HG02571 (cell line): ENCODE data around the gene PIK3IP1.
"Not testable (repeated sequence)": the region's sequence is repeated elsewhere in the genome, so short reads cannot be mapped to it uniquely, and the experiment has no call there.

Experiments used
- ATAC-seq: cut with Tn5 transposase; IDR thresholded peaks from one replicate; pipeline ENCODE4 v1.9.1; 2021; ENCODE audit warnings: mild to moderate bottlenecking, moderate library complexity; ENCODE audit not compliant: unreplicated experiment

PIK3IP1 gene, protein sequence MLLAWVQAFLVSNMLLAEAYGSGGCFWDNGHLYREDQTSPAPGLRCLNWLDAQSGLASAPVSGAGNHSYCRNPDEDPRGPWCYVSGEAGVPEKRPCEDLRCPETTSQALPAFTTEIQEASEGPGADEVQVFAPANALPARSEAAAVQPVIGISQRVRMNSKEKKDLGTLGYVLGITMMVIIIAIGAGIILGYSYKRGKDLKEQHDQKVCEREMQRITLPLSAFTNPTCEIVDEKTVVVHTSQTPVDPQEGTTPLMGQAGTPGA

DNA sequence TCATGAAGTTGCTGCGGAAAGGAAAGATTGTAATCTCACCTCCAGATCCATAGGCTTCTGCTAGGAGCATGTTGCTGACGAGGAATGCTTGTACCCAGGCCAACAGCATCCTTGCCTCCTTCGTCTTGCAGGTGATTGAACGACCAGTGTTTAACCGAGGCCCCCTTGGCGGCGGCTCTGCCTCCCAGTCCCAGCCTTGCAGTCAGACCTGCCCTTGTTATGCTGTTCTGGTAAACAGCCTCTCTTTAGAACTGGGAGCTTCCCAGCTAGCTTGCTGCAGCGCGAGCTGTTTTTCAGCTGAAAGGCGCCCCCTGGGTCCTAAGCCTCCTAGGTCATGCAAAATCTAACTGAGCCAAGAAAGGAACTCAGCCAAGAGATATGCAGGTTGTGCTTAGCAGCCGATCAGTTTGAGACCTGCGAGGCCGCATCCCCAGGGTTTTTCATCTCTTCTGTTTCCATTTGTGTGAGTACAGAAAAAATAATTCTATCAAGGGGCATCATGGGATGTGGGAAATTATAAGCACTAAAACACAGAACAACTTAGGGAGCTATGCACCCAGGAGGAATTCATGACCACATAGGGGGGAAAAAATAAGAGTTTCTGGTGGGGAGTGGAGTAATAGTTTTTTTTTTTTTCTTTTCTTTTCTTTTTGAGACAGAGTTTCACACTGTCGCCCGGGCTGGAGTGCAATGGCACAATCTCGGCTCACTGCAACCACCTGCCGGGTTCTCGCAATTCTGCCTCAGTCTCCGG lies at the start of gene PIK3IP1:
PIK3IP1 (minus strand) TSS at position 253 of the 754 bp plus-strand sequence; CDS start at position 109, 144 bp downstream.
- ATAC-seq = no peak

DNA sequence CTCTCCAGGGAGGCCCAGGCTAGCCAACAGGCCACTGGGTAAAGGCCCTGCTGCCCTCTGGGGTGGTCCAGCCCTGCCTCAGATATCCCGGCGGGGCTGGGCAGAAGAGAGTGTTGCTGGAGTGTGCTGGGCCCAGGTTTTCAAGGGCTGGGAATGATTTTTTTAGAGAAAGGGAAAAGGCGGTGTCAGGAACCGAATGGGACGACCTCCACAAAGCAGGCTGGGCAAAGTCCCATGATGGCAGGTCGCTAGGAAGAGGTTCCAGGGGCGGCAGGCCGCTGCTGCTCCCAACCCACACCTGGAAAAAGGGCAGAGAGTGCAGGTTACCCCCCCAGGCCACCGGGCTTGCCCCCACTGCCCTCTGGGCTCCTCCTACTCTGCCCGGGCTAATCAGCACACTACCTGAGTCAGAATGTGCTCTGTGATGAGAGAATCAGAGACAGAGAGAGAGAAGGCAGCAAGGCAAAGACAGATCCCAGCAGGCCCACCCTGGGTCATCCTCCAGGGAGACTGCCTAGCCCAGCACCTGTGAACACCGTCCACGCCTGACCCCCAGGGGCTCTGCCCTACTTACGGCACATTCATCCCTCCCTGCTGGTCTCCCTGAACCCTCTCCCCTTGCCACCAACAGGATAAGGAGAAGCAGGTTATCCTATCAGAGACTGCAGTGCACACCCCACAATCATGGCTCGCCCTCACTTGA lies 49.2 kb upstream of the PIK3IP1 start:
- no peak for ATAC-seq

DNA sequence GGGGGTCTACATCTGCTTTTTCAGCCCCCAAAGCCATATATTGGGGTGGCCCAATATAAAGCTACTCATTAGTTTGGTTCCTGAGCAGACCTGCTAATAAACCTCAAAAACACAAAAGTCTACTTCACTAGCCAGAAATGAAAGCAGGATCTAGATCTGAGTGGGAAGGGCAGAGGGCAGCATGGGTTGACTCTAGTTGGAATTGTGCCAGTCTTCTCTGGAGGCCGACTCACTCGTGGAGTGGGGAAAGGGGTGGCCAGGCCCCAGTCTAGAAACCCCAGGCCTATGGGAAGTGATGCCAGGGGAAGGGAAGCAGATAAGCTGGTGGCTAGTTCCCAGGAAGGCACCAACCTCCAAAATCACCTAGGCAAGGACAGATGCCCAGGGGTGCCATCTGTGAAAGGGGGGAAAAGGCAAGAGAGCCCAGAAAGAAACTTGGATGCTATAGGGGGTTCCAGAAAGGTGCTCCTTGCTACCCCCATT lies 48.5 kb upstream of the PIK3IP1 start:
- ATAC-seq = no peak

DNA sequence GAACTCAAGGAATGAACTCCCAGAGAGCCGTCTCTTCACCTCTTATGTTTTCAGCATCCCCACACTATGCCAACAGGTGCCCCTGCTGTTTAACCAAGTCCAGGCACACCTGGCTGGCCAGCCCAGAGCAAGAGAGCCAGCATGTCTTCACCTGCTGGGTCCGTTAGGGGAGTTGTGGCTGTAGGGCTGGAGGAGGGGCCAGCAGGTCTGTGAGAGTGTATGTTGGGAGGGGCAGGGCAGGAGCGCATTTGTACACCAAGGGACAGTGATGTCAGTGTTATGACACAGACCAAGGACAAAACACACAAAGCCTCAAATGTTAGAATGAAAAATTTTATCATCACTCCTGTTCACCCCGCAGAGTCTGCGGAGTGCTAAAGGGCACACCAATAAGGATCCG lies 48.1 kb upstream of the PIK3IP1 start:
- ATAC-seq = no peak

DNA sequence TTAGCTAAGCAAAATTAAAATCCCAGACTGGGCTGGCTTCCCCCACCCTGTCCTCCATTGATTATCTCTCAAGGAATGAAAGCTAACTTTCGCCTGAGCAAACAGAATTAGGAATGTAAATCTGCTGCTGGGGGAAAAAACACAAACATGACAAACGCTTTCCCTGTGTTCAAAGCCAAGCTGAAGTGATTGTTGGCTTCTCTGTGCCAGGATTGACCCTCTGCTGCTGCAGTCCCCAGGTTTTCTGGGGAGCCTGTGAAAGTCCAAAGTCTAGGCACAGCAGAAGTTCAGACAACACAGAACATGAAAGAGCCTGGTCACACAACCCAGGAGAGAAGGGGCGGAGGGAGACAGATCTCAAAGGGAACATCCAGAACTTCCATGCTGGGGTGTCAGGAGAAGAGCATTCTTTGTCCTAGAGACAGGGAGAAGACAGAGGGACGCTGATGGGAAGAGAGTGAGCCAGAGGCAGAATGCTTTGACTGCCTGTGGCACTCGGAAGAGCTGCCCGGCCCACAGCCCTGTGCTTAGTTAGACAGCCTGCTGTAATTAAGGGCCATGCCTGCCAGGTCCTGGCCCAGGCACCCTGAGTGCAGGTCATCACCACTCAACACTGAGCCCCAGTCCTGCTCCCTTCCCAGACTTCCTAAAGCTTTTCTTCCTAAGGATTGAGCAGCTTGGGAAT lies 47.0 kb upstream of the PIK3IP1 start:
- ATAC-seq = no peak

DNA sequence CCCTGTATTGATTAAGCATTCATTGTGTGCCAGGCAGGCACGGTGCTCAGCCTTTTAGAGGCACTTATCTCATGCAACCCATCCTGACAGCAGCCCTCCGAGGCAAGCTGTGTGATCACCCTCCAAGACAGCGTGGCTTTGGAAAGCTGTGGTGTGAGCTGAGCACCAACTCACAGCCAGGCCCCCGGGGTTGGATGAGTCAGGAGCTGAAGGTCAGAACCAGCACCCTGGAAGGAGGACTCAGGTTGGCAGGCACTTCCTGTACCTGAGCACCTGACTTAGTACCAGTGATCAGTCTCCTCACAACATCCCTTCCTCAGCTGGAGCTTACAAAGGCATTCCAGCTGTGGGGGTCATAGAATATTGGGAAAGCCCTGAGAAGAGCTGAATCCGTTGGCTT lies 44.9 kb upstream of the PIK3IP1 start:
- no peak for ATAC-seq

DNA sequence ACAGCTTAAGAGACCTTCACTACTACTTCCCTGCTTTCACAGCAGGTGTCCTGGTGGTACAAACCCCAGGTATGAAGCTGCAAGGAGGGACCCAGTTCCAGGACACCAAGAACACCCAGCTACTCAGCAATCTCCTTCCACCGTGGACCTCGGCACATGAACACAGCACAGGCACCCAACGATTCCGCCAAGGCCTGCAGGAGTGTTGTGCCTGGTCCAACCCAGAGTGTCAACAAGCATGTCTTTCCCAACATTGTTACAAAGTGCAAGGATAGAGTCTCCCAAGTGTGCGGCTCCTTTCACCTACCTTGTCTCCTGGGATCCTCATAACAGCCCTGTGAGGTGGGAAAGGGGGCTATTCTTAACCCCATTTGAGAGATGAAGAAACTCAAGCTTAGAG lies 42.0 kb upstream of the PIK3IP1 start:
- ATAC-seq = no peak

DNA sequence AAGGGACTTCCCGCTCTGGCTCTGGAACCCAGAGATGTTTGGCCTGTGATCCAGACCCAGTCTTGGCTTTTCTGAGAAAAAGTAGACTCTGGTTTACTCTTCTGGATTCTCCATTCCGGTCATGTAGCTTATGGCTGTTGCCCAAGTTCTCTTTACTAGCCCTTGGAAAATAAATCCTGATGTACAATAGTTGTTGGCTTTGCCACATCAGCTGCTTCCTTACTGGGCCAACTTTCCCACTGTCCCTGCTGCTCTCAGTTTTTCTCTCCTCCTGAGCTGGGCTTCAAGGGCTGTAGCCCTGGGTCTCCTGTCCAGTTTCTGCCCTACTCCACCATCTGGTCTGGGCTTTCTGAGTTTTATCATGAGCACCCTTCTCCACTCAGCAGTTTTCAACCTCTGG lies 41.4 kb upstream of the PIK3IP1 start:
- ATAC-seq = no peak

DNA sequence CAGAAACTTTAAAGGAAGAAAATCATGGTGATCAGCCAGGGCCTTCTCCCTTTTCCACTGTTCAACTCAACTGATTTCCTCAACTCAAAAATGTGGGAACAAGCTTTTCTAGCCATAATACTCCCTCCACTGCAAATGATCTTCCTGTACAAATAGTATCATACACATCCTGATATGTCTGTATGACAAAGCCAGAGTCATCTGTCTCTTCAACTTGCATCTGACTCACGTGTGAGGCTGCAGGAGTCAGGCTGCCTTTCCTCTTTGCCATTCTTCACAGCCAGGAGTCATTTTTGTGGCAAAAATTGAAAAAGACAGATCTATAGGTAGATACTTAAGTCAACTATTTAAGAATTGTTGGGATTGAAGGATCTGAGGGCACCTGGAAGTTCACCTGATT lies 40.6 kb upstream of the PIK3IP1 start:
- no peak for ATAC-seq

DNA sequence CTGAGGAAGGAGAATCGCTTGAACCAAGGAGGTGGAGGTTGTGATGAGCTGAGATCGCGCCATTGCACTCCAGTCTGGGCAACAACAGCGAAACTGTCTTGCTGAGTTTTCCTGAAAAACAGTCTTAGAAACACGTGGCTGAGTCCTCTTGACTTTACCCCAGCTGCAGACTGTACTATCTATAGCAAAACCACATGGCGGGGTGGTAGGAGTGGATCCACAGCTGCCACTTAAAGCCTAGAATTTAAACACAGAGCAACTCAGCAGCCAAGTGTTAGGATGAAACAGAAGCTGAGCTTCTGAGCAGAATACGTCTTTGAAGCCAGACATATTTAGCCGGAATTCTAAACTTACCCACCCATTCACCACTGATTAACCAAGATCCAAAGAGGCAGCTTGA lies 39.7 kb upstream of the PIK3IP1 start:
- ATAC-seq = no peak

DNA sequence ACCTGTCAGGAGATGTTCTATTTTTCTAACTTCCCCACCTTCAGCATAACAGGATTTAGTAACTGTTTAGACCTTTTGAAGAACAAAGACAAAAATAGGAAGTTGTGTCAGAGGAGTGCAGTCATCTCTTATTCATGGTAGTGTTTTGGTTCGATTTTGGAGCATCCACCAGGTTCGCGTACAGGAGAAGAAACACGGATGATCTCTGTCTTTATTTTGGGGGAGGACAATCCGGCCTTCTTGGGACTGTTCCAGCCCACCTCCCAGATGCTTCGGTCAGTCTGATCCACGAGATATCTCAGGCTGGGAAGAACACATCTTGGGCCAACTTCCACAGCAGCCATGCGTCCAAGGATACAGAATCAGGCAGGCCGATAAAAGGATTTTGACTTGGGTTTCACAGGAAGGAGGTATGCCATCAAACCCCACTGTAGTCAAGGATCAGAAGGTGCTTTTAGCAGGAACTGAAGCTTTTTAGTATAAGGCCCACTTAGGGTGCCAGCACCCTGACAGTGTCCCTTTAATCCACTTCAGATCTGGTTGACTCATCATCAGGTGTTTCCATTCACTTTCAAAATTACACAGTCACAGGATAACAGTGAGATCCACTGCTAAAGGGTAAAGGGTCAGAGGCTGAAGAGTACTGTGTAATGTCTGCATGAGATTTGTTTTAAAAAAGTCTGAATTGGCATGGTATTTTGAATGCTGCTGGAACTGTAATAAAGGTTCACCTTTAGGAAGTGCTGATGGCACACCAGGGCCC lies 37.3 kb upstream of the PIK3IP1 start:
- no peak for ATAC-seq

DNA sequence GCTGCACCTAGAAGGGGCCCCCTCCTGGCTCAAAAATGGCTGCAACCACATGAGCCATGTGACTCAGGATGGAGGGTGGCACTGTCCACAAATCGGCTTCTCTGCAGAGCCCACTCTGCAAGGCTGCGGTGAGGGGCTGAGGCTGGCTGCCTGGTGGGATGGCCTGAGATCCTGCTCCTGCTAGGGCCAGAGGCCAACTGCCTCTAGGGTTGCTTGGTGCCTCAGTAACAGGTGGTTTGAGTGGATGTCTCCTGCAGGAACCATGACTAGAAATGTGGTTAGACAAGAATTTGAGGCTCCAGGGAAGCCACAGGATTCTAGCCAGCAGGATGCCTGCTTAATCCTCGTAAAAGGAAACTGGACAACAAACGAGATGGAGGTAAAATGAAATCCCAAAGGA lies 36.7 kb upstream of the PIK3IP1 start:
- ATAC-seq = no peak

DNA sequence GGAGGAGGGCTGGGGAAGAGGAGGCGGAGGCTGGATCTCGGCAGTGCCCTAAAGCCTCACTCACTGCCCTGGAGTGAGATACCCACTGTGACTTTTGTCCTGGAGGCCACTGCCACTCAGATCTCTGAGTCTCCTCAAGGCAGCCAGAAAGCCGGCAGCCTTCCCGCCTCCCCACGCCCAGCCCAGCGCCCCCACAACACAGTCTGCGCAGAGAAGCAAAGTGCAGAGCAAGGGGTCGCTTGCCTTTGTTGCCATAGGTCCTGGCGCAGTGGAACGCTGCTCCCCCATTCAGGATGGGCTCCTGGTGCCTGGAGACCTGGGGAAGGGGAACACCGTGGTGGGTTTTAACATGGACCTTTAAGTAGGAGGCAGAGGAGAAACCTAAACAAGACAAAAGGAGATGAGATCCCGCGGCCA lies 36.3 kb upstream of the PIK3IP1 start:
- ATAC-seq = no peak

DNA sequence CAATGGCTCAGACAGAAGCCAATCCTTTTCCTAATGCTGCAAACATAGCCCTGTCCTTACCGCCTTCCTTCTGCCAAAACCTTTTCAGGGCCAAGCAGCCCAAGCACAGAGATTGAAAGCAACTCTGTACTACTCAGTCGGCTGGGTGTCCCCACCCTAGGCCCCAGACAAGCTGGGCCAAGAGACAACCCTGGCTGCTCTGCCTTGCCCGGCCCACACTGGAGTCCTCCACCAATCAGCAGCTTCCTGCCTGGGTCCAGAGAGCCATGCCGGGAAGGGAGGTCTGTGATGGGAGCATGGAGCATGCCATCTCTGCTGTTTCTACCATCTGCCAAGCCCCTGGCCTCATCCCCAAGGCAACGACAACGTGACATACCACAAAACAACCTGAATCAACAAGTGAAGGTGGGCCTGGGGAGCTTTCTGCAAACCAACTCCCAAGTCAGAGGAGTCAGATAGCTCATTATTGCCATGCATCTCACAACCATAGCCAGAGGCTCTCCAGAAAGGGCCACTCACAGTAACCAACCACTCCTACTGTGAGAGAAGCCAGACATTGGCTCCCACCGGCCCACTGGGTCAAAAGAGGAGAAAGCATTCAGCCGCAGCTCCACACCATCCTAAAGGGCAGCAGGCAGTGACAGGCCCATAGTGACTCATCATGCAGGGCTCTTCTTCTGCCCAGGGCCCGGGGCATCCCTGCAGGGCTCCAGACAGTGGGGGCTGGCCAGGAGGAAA lies 35.7 kb upstream of the PIK3IP1 start:
- no peak for ATAC-seq

DNA sequence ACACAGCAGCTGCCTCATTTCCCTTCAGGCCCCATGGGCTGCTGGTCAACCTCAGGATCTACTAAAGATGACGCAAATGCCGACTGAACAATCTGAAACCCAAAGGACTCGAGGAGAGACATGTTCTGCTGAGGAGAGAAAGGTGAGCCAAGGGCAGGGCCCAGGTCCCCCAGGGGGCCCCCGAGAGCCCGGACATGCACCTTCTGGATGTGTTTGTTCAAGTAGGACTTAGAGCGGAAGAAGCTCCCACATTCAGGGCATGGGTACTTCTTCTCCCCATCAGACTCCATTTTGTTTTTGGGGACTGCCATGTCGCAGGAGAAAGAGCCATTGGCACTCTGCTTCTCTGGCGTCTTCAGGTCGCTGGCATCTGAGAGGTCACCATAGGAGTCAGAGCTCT lies 34.6 kb upstream of the PIK3IP1 start:
- no peak for ATAC-seq

DNA sequence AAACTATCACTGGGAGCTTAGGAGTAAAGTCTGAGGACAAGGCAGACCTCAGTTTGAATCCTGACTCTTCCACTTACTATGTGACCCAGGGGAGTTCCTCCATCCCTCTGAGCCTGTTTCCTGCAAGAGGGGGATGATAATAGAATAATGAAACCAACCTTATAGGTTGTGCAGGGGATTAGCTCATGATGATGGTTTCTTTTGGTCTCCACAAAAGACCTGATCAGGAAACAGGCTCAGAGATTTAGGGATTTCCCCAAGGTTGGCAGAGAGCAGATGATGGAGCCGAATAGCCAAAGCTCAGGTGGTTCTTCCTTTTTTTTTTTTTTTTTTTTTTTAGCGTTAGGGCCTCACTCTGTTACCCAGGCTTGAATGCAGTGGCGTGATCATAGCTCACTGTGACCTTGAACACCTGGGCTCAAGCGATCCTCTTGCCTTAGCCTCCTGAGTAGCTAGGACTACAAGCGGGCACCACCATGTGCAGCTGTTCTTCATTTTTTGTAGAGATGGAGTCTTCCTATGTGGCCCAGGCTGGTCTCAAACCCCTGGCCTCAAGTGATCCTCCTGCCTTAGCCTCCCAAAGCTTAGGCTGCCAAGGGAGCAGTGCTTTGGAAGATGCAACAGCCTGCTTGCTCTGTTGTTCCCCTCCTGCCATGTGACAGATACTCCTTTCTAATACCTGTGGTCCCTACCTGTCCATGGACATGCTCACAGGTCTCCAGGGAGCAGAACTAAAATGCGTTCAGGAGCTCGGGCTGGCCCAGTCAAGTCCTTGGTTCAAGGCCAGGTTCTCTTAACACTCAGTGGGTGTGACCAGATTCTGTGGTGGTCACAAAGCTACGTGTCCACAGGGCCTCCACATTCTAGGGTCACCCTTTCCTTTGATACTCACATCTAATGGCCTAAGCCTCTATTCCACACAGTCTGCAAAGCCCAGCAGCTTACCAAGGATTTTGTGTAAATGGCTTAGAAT lies 31.6 kb upstream of the PIK3IP1 start:
- no peak for ATAC-seq

DNA sequence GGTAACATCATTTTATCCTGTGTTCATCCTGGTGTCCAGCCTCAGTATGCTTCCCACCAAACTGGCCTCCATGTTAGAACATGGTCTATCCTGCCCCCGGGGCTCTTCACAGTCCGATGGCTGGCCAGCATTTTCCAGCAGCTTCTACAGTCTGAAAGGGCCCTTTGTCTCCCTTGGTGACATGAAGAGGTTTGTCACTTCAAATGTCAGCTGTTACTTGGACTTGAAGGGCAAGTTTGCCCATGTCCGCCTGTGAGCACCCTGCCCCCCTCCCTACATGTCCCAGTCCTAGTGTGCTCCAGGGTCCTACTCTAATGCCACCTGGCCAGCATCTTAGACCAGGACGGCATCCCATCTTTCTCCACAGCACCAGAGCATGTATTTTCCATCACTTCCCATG lies 29.1 kb upstream of the PIK3IP1 start:
- ATAC-seq = no peak

DNA sequence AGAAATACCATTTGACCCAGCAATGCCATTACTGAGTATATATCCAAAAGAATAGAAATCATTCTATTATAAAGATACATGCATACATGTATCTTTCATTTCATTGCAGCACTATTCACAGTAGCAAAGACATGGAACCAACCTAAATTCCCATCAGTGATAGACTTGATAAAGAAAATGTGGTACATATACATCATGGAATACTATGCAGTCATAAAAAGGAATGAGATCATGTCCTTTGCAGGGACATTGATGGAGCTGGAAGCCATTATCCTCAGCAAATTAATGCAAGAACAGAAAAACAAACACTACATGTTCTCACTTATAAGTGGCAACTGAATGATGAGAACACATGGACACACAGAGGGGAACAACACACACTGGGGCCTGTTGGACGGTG lies 21.9 kb upstream of the PIK3IP1 start:
- not testable (repeated sequence) for ATAC-seq
